HCT116 (cell line): ENCODE measurements around the gene ATP6V1A. TPM values are rescaled to one million over a fixed set of nuclear protein-coding genes. Genes with fewer than 3 reads are reported as not detected.
"Not testable (repeated sequence)": the region's sequence is repeated elsewhere in the genome, so short reads cannot be mapped to it uniquely, and the experiment has no call there.

ENCODE experiments used
- ATAC-seq: fragments of 200-7000 bp; cut with Tn5 transposase; 2 replicates; pipeline ENCODE4 v1.9.1; 2020; ENCODE audit warnings: mild to moderate bottlenecking, moderate library complexity
- BruUV-seq: library from RNA; stranded (reverse); fragments of 400-500 nt; replicated peaks from 2 replicates; lab custom pipeline; 2021; lab: Mats Ljungman, UMichigan
- CTCF ChIA-PET: fragments of 300-600 bp; sonication (Branson Sonifier 250); formaldehyde crosslinking; loops from one replicate; lab custom pipeline; 2021; ENCODE audit warnings: antibody characterized with exemption; lab: Charles Lee
- POLR2A ChIA-PET: fragments of 300-600, 350-600 bp; sonication (Branson Sonifier 250); formaldehyde crosslinking; loops from one replicate; lab custom pipeline; 2021; ENCODE audit warnings: antibody characterized with exemption; lab: Charles Lee
- RAD21 ChIA-PET, 2 experiments: fragments of 300-600 bp; sonication (Branson Sonifier 250); formaldehyde crosslinking; loops; one replicate each; lab custom pipeline; 2023; ENCODE audit warnings: low total read pairs in 2 of 2; ENCODE audit not compliant: uncharacterized antibody in 2 of 2, unreplicated experiment in 2 of 2, low non-redundant PET in 1 of 2; lab: Charles Lee
- DNase-seq: peaks from one replicate; pipeline ENCODE4 v3.0.0-alpha.2; 2010; ENCODE audit warnings: low read depth, low spot score
- H2AFZ ChIP-seq: fragments of 200-600 bp; shearing (Covaris generic), sonication (generic); 2 replicates; pipeline ENCODE4 v1.6.1; 2017; ENCODE audit warnings: low read depth, mixed run types, mixed read lengths, antibody characterized with exemption, low read length; ENCODE audit not compliant: poor library complexity, severe bottlenecking
- H3K27ac ChIP-seq: 2 replicates; pipeline ENCODE4 v1.5.1; 2012; ENCODE audit warnings: low read depth, low read length
- H3K27me3 ChIP-seq: fragments of 200-600 bp; sonication (generic); 2 replicates; pipeline ENCODE4 v1.6.1; 2016; ENCODE audit warnings: mixed run types, low read length, mixed read lengths; ENCODE audit not compliant: insufficient read depth
- H3K36me3 ChIP-seq, 2 experiments: fragments of 200-500 bp in 1 of 2; fragments of 200-600 bp in 1 of 2; sonication (Bioruptor generic) in 1 of 2; sonication (generic) in 1 of 2; 2 replicates each; pipeline versions ENCODE4 v1.5.1 to v1.6.1; 2014 to 2016; ENCODE audit warnings: low read length in 2 of 2, inconsistent platforms in 1 of 2, mixed read lengths in 1 of 2, mixed run types in 1 of 2; ENCODE audit not compliant: insufficient read depth in 2 of 2, control insufficient read depth in 1 of 2
- H3K4me1 ChIP-seq, 2 experiments: fragments of 200-600 bp in 1 of 2; sonication (generic) in 1 of 2; 2 replicates each; pipeline versions ENCODE4 v1.5.1 to v1.6.1; 2012 to 2017; ENCODE audit warnings: low read length in 2 of 2, inconsistent platforms in 1 of 2, mild to moderate bottlenecking in 1 of 2, mixed read lengths in 1 of 2, mixed run types in 1 of 2, moderate library complexity in 1 of 2; ENCODE audit not compliant: insufficient read depth in 2 of 2, control insufficient read depth in 1 of 2
- H3K4me2 ChIP-seq: fragments of 200-600 bp; sonication (generic); 2 replicates; pipeline ENCODE4 v1.6.1; 2017; ENCODE audit warnings: mixed run types, low read length, mixed read lengths
- H3K4me3 ChIP-seq, 2 experiments: fragments of 200-600 bp in 1 of 2; sonication (generic) in 1 of 2; replicated peaks in 1 of 2; 2 replicates each; pipeline ENCODE4 v1.5.1; 2011 to 2016; ENCODE audit warnings: low read length in 2 of 2, control low read depth in 1 of 2, low read depth in 1 of 2, mild to moderate bottlenecking in 1 of 2, mixed read lengths in 1 of 2, mixed run types in 1 of 2
- H3K79me2 ChIP-seq: fragments of 200-600 bp; sonication (generic); 2 replicates; pipeline ENCODE4 v1.6.1; 2017; ENCODE audit warnings: mild to moderate bottlenecking, mixed run types, low read length, moderate library complexity, mixed read lengths; ENCODE audit not compliant: insufficient read depth
- H3K9ac ChIP-seq: fragments of 200-600 bp; sonication (generic); 2 replicates; pipeline ENCODE4 v1.6.1; 2016; ENCODE audit warnings: low read length, mixed read lengths
- H3K9me2 ChIP-seq: fragments of 200-600 bp; sonication (generic), shearing (Covaris generic); 2 replicates; pipeline ENCODE4 v1.6.1; 2017; ENCODE audit warnings: mixed run types, mild to moderate bottlenecking, moderate library complexity; ENCODE audit not compliant: insufficient read depth
- H3K9me3 ChIP-seq, 2 experiments: fragments of 200-500 bp in 1 of 2; fragments of 200-600 bp in 1 of 2; sonication (Bioruptor generic) in 1 of 2; sonication (generic) in 1 of 2; 2 replicates each; pipeline ENCODE4 v1.6.1; 2014 to 2017; ENCODE audit warnings: low read length in 2 of 2, mixed read lengths in 2 of 2, inconsistent platforms in 1 of 2, low read depth in 1 of 2, mild to moderate bottlenecking in 1 of 2, mixed run types in 1 of 2, moderate library complexity in 1 of 2; ENCODE audit not compliant: control insufficient read depth in 1 of 2, insufficient read depth in 1 of 2
- H4K20me1 ChIP-seq: fragments of 200-600 bp; sonication (generic), shearing (Covaris generic); 2 replicates; pipeline ENCODE4 v1.6.1; 2017; ENCODE audit warnings: mixed run types, mild to moderate bottlenecking, moderate library complexity; ENCODE audit not compliant: insufficient read depth
- SP1 ChIP-seq: IDR thresholded peaks from 2 replicates; pipeline ENCODE4 v1.6.1; 2012; ENCODE audit warnings: low read depth
- YY1 ChIP-seq: IDR thresholded peaks from 2 replicates; pipeline ENCODE4 v1.6.1; 2011; ENCODE audit warnings: low read length, low read depth, moderate library complexity, mild to moderate bottlenecking; ENCODE audit not compliant: insufficient replicate concordance; ENCODE audit errors: extremely low read depth
- intact Hi-C: fragments of 100-400 bp; cut with micrococcal nuclease; formaldehyde crosslinking; loops from 2 replicates; pipeline ENCODE4 v1.10.0; 2022
- total RNA-seq: library from RNA; stranded (reverse); gene quantifications from one replicate; pipeline ENCODE4 v1.2.1, GENCODE V29; 2021; ENCODE audit not compliant: unreplicated experiment

ATP6V1A gene
- total RNA-seq, 1 experiment from 2014 or later: 54.7 TPM

DNA sequence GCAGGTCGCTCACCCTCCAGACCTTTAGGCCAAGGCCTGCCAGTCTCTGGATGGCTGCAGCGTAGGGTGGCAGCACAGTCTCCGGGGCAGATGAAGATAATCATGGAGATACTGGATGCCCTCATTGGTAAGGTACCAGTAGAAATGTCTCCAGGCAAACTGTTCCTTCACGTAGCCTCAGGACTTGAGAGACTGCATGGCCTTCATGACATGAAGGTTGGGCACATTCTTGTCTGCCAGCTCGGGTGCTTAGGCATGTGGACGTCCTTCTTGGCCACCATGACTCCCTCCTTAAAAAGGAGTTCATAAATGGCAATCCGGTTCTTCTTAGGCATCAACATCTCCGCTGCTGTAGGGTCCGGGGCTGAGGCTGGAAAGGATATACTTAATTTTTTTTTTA, 103.6 kb downstream of the ATP6V1A start:
- H3K36me3 ChIP-seq, intact Hi-C loops, H3K27ac ChIP-seq, DNase-seq, BruUV-seq, RAD21 ChIA-PET, H3K9me3 ChIP-seq, H3K9me2 ChIP-seq, H3K4me3 ChIP-seq, H3K4me2 ChIP-seq, ATAC-seq, H3K9ac ChIP-seq, H4K20me1 ChIP-seq, POLR2A ChIA-PET, H3K79me2 ChIP-seq, H3K4me1 ChIP-seq, H3K27me3 ChIP-seq, CTCF ChIA-PET, H2AFZ ChIP-seq: not testable (repeated sequence)

DNA sequence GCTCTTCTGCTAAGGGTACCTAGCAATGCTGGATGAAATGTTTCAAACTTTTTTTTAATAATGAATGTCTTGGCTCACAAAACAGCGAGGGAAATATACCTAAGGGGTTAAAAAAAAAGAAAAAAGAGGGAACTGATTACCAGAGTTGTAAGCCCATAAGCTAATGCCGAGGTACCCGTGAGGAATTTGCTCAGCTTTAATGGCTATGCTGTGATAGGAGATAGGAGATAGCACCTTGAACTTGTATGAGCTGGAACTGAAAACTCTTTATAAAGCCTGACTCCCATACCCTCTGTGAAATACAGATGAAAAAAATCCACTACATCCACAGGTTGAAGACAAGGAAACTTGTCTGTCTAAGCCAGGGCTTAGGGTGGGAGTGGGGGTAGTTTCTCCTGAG, 105.7 kb downstream of the ATP6V1A start:
- CTCF ChIA-PET: no interaction called here
- TF ChIP-seq YY1 (no peak), SP1 (no peak)
- TF ChIP-seq, all 23 proteins: peak for 0
- no peak for DNase-seq
- H3K4me2 ChIP-seq: no peak overlapping the region
- H2AFZ ChIP-seq: no peak overlapping the region
- no peaks in the 10 kb centered on the region for H3K9me2 ChIP-seq
- no peak overlapping the region for H3K9ac ChIP-seq
- no peaks in the 10 kb centered on the region for H3K27me3 ChIP-seq
- ATAC-seq: no peak
- intact Hi-C loops: no loop called here
- ChIA-PET RAD21 (no interaction called here), POLR2A (no interaction called here)
- no peaks in the 10 kb centered on the region for H4K20me1 ChIP-seq
- BruUV-seq: no TSS peak
- H3K9me3 ChIP-seq: no peaks in the 10 kb centered on the region
- H3K79me2 ChIP-seq: no peaks in the 10 kb centered on the region
- H3K36me3 ChIP-seq: no peaks in the 10 kb centered on the region
- no peak overlapping the region for H3K27ac ChIP-seq
- no peak overlapping the region for H3K4me3 ChIP-seq
- peaks cover 0 to 7% of the 10 kb centered on the region in 2 experiments; a peak in 1 of 4 replicates for H3K4me1 ChIP-seq

Other genes starting within 250 kb of the ATP6V1A start
- gene SPICE1, start 231.9 kb upstream of the ATP6V1A start, total RNA-seq: 10.6 TPM
- not detected for gene SIDT1, start 214.5 kb upstream of the ATP6V1A start, total RNA-seq
- gene USF3, start 50.4 kb upstream of the ATP6V1A start, total RNA-seq: 13.5 TPM
- 233 TPM for gene NAA50, start 786 bp upstream of the ATP6V1A start, total RNA-seq
- 7.9 TPM for gene GRAMD1C, start 91.8 kb downstream of the ATP6V1A start, total RNA-seq
- 22.8 TPM for gene ZDHHC23, start 201.0 kb downstream of the ATP6V1A start, total RNA-seq